HG02623 (cell line): Measurements from ENCODE around the gene FHL3.
A peak's percentile ranks its signal among the peaks of the same experiment; 100 is the strongest.
"Not testable (repeated sequence)": the region's sequence is repeated elsewhere in the genome, so short reads cannot be mapped to it uniquely, and the experiment has no call there.

Experiments
- ATAC-seq: cut with Tn5 transposase; IDR thresholded peaks from one replicate; pipeline ENCODE4 v1.9.1; 2021; ENCODE audit warnings: moderate library complexity; ENCODE audit not compliant: unreplicated experiment

The FHL3 gene

DNA sequence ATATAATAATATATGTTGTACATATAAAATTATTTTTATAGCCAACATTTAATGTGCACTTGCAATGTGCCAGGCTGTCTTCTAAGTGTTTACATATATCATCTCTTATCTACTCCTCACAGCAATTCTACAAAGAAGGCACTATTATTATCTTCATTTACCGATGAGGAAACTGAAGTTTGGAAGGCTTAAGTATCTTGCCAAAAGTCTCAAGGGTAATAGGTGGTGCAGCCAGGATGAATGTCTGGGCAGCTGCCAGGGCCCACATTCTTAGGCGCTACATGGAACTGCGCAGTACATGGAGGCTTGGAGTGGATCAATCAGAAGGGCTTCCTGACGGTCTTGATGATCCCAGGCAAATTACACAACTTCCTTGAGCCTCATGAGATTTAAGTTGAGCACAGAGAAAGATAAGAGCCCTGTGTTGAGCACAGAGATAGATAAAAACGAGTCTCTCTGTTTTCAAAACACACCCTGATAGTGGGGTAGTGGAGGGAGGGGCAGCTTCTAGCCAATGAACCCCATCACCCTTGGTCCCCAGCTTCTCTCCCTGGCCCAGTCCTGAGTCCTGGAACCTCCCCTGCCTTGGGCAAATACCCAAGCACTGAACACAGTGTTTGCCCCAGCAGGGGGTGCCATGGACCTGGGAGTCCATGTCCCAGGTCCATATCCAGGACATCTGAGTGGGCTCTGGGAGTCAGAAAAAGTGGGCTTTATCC, 32.1 kb upstream of the FHL3 start:
- no peak for ATAC-seq

DNA sequence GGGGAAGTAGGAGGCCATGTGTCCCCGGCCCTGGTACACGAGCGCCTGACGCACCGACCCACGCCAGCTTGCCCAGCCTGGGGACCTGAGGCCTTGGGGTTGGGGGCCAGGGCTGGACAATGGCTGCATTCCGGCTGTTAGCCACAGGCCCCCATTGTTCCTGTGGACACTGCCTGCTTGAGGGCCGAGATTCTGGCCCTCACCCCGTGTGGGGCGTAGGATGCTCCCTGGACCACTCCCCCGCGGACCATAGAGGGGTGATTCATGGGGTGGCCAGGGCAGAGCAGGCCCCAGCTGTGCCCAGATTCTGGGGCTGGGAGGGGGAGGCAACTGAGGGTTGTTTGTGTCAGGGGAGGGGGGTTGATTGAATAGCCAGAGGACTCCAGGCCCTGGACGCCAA, 29.6 kb upstream of the FHL3 start:
- no peak for ATAC-seq

DNA sequence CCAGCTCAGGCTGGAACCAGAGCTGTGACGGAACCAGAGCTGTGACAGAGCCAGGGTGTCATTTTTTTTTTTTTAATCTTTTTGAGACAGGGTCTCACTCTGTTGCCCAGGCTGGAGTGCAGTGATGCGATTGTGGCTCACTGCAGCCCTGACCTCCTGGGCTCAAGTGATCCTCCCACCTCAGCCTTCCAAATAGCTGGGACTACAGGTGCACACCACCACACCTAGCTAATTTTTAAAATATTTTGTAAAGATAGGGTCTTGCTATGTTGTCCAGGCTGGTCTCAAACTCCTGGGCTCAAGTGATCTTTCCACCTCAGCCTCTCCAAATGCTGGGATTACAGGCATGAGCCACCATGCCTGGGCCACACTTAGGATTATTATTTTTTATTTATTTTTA, 27.7 kb upstream of the FHL3 start:
- not testable (repeated sequence) for ATAC-seq

DNA sequence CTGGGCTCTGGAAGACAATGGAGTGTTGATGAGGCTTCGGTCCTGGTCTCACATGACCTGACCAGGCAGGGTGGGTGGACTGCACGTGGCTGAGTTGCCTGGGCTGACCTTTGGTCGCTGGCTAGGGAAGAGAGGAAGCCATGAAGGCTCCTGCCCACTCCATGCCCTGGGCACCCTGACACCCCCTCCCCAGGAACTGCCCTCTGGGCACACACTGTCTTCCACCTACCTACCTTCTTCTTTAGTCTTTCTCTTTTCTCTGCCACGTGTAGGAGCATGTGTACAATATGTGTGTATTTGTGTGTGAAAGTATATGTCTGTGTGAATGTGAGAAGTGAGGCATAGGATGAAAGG, 26.2 kb upstream of the FHL3 start:
- ATAC-seq = no peak

DNA sequence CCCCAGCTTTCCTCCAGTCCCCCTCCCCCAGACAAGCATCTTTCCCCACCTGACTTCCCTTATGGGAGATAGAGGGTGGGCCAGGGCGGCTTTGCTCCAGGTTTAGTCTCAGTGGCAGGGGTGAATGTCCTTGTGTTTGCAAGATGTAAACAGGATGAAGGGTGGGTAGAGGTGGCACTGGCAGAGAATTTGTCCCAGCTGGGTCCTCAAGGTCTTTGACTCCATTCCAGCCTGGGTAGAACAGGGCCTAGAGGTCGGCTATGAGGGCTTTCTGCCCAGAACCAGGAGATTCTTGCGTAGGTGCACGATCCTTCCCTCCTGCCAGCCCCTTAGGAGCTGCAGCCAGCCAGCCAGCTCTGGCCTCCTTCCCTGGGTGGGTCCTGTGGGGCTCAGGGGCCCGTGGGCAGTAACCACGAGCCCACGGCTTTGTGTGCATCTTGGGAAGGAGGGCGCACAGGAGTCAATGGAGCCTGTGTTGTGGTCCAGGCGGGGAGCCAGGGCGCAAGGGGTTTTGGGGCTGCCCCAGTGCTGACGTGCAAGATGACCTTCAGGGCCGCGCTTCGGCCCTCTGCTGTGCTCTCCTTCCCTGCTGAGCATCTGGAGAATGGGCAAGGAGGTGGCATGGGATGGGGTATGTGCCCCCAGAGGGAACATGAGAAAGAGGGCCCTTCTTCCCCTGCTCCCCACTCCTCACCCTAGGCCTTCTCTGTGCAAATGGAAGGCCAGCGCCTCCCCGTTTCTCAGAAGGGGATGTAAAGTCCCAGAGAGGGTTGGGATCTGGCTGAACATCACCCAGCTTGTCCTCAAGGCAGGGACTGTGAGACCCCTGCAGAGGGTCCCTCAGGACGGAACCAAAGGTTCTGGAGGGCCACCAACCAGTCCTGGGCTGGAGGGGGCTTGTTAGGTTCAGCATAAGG, 25.5 kb upstream of the FHL3 start:
- no peak for ATAC-seq

DNA sequence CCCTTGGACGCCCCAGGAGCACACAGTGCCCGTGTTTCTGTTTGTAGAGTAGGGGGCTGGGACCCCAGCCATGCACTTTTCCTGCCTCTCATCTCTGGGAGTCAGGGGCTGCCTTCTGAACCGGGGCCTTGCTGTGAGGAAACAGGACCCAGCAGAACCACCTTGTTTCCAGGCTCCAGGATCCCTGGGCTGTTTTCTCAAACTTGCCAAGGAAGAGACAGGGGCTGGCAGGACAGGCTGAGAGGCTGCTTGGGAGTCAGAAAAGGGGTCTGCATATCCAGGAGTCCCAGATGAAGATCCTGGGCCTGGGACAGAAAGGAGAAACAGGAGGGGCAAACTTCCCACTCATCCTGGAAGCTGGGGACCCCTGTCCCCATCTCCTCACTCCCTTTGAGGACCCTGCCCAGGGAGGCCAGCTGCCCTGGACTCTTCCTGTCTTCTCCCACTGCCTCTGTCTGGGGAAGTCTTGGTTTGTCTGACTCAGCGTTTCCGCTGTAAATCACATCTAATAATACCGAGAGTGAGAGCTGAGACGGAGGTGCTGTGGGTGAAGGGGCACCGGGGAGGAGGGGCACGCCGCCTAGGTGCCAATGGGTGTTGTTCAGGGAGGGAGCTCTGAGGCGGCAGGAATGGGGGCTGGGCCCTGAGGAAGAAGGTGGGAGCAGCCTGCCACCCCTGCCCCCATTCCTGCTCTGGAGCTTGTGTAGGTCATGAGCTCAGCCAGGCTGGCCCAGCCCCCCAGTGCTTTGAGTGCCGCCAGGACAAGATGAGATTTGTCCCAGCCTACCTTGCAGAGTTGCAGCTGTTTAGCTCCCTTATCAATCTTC, 24.6 kb upstream of the FHL3 start:
- ATAC-seq = no peak

DNA sequence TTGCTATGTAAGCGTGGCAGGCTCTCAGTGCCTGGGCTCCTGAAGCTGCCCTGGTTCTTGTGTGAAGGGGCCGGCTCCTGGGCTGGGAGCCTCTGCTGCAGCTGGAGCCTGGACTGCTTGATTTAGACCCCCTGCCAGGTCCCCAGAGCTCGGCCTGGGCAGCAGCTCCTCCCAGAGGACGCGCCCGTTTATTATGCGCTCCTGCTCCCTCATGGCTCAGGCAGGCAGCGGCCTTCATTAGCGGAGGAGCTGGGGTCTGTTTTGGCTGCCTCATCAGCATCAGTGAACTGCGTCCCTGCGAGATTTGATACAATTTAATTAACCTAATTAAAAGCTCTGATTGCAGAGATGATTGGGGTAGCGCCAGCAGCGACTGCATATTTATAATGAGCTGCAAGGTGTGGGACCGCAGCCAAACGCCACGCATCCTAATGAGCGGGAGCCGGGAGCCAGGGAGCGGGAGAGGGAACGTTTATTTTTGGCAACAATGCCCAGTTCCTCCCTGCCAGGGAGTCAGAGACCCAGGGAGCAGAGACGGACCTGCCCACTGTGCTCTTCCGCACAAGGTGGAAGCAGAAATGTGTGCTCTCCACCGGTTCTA, 23.9 kb upstream of the FHL3 start:
- no peak for ATAC-seq

DNA sequence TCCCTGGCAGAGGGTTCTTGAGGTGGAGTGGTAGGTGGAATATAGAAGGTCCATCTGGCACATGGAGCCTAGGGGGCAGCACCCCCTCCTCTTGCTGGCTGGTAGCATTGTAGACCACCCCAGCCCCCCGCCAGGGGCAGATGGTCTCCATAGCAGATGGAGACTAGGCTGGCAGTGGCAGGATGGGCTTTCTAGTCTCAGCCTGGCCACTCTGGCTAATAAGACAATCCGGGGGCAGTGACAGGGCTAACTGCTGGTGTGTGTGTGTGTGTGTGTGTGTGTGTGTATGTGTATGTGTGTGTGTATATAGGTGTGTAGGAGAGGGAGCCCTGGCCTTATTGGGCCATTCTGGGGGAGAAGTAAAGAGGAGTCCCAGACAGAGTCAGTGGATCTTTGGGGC, 23.4 kb upstream of the FHL3 start:
- no peak for ATAC-seq

DNA sequence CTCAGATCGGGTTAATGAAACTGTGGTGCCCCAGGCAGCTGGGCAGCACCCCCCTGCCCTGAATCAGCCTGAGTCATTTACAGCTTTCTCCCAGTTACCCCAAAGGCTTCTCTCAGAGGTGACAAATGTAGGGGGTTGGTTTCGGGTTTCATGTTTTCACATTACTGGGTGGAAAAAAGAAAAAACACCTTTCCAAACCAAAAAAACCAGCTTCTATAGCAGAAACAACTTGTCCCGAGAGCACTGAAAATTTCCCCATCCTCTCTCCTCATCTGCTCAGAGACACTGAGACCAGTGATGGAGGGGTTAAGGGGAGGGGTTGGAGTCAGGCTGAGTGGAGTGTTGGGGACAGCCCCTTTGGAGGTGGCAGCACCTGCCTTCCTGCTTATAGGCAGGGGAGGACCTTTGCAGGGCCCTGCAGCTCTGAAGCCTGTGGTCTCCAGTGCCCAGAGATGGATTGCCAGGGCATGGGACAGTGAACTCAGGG, 22.8 kb upstream of the FHL3 start:
- peak; percentile 56 for ATAC-seq

DNA sequence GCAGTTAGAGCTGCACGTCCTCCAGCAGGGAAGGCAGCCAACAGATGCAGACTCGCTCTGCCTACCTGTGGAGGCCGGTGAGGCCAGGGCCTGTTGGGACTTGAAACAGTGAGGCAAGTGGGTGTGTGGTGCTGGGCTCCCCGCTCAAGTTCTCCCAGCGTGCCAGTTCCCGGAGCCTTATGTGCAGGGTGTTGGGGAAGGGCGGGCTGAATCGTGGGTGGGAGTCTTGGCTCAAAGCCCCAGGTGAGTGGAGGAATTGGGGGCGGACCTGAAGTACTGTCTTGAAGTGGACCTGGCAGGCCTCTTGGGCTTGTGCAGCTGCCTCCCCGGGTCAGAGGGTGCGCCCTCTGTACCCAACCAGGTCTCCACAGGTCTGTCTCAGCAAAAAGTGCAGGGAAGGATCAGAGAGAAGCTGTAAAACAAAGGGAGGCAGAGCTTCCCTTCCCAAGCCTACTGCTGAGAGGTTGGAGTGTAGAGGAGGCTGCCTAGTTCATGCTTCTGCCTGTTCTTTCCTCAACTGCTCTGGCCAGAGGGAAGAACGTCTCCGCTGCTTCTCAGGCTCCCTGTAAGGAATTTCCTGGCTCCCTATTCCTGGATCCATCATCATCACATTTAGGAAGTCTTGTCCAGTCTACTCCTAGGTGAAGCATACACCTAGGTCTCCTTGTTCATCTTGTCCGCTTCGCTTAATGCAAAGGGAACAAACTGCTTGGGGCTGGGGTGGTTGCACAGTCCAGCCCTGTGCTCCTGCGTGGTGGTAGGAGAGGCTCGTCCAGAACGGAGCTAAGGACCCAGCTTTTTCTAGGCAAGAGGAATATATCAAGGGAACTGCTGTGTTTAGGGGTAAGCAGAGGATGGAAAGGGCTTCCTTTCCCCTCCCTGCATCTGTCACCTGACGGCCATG, 22.1 kb upstream of the FHL3 start:
- ATAC-seq = no peak

DNA sequence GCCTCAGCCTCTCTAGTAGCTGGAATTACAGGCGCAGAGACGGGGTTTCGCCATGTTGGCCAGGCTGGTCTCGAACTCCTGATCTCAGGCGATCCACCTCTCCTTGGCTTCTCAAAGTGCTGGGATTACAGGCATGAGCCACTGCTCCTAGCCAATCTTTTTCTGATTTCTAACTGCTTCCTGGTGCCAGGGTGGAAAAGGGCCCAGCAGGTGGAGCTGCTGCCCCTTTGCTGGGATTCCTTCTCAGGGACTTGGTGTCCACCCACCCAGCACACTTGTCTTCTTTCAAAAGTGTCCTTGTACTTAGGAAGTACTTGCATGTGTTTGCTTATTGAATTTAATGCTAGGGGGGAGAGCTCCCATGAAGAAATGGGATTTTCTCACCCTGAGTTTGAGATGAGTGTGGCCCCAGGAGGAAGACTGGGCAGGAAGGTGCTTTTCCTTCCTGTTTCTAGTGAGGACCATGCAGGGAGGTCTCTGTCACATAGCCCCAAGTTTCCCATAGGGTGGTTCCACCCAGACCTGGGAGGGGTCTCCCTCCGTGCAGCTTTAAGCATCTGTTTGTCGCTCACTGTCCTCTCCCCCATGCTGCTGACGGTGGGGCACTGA, 21.4 kb upstream of the FHL3 start:
- no peak for ATAC-seq

DNA sequence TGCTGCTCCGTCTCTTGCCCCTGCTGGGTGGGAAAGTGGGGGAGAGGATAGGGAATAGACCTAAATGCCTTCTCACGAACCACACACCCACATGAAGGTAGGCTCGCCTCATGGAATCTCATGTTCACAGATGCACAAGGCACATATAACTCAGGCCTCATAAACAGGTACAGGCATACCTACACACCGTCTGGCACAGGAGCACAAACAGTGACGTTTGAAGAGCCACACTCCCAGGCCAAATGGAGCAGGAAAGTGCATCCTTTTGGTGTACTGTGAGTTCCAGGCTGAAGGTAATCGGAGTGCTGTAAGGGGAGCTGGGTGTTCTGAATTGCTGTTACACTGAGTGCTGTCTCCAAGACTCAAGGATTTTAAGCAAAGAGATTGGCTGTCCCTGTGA, 20.4 kb upstream of the FHL3 start:
- no peak for ATAC-seq

DNA sequence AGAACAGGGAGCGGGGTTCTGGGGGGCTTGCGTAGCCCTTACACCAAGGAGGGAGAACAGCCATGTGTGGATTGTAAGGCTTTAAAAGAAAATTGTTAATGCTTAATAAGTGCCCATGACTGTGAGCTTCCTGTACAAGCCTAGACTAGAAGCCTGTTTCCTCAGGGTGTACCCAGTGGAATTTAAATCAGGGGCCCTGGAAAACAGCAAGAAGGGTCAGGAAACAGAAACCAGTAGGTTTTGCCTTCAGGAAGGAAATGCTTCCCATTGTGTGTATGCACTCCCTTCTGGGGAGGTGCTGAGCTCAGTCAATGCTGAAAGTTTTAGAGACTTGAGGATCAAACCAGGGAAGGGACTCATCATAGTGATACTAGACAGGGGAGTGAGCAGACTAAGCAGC, 19.9 kb upstream of the FHL3 start:
- ATAC-seq = no peak

DNA sequence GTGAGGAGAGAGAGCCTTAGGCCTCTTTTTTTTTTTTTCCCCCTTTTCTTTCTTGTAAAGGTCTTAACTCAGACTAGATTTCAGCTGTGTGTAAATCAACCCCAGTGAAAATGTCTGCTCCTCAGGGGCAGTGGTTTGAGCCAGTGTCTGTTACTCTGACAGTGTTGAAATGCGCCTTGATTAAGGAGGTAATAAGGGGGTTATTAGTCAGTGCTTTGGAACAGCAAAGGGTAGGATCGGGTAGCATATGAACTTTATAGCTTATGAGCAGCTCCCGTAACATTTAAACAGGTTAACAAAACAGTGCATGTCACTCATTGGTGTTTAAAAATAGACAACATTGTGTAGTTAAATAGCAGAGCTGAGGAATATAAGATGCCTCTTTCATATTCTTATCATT, 17.5 kb upstream of the FHL3 start:
- ATAC-seq = no peak

DNA sequence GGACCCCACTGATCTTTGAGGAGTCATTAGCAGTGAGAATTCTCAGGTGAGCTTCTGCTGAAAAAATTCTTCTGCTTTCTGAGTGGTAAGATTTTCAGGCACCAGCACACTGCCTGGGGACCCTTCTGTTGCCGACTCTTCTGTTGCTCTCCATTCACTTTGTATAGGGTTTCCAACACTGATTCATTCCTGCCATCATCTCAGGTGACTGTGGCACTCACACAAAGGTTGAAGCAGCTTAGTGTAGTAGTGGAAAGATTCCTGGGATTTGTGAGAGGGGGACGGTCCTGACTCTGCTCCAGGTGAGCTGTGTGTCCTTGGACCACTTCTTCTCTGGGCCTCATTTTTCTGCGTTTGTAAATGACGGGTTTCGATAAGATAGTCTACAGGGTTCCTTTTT, 16.7 kb upstream of the FHL3 start:
- no peak for ATAC-seq

DNA sequence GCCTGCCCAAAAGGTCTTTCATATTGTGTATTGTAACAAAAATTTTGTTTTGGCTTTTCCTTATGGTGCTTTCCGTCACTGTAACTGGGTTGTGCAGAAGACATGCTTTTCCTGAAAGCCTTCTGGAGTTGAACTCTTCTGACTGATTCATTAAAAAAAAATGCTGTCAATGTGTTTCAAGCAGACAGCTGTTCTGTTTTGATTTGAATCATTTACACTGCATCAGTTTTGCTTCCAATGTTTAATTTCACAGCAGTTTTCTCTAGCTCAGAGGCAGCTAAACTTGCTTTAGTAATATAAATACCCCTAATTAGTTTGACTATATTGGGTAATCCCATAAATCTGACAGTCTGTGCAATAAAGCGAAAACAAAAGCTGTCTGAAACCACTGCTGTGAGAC, 15.1 kb upstream of the FHL3 start:
- ATAC-seq = no peak

DNA sequence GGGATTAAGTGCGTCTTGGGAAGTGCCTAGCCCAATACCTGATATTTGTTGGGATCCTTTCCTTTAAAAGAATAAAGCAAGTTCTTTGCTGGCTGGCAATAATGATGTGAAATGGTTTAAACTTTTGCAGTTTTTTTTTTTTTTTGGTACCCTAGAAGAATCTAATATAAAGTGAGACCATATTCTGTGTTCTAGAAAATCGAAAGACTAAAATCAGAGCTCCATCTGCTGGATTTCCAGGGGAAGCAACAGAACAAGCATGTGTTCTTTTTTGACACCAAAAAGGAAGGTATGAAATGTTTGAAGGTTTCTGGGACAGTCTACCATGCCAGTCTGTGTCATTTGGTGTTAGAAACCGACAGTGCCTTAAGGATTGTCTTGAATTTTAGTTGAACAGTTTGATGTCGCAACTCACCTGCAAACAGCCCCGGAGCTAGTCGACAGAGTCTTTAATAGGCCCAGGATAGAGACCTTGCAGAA, 13.6 kb upstream of the FHL3 start:
- no peak for ATAC-seq

DNA sequence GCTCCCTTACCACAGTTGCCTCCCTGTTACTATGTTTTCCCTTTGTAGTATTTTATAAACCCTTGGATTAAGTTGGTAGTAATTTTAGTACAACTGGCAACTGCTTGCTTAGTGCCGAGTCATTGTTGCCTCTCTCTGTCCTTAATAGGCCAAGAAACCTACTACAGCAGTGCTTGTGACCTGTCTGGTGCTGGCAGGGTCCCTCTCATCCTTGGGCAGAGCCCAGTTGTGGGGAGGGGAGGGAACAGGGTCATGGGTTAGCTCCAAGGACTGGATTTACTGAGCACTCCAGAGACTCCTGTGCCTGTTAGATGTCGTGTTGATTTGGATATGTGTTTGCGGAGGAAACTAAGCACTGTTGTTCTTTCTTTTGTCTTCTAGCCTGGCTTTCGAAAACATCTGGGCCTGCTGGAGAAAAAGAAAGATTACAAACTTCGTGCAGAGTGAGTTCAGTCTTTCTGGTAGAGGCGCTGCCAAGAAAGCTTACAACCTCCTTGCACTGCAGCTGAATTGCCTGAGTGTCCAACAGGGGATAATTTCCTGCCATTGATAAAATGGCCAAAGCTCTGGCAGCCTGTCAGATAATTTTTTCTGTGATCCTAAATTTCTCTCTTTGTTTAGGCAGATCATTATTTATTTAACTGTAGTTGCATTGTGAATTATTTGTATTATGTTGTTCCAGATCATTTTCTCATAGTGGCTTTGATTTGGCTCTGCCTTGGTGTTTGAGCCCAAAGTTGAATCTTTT, 10.8 kb upstream of the FHL3 start:
- no peak for ATAC-seq
